Stimulated activated CD4-positive, alpha-beta T cell treated with anti-CD3 and anti-CD28 coated beads, Interleukin-2, amount 100 ng/mL, for 4 hours (primary cell): ENCODE measurements around the gene PDCD1LG2.
"Not testable (repeated sequence)": the region's sequence is repeated elsewhere in the genome, so short reads cannot be mapped to it uniquely, and the experiment has no call there.

Experiments
- DNase-seq: peaks from one replicate; pipeline ENCODE4 v3.0.0-alpha.2; 2020; ENCODE audit warnings: low read depth

The PDCD1LG2 gene

GRCh38 chr9:5566054-5566618 is 55.8 kb downstream of the PDCD1LG2 start:
- DNase-seq, result no peak

GRCh38 chr9:5568868-5569267 is 58.5 kb downstream of the PDCD1LG2 start:
- no peak for DNase-seq

GRCh38 chr9:5569409-5569808 is 59.1 kb downstream of the PDCD1LG2 start:
- DNase-seq, result no peak

GRCh38 chr9:5569891-5570290 is 59.6 kb downstream of the PDCD1LG2 start:
- no peak for DNase-seq

- DNase-seq, result no peak
Measured at GRCh38 chr9:5571629-5572232, 61.4 kb downstream of the PDCD1LG2 start.

GRCh38 chr9:5574097-5574496 is 63.8 kb downstream of the PDCD1LG2 start:
- DNase-seq, result no peak

- no peak for DNase-seq
Measured at GRCh38 chr9:5575000-5575399, 64.7 kb downstream of the PDCD1LG2 start.

GRCh38 chr9:5577225-5577624 is 66.9 kb downstream of the PDCD1LG2 start:
- no peak for DNase-seq

- no peak for DNase-seq
Measured at GRCh38 chr9:5578018-5578697, 67.8 kb downstream of the PDCD1LG2 start.

GRCh38 chr9:5578698-5579085 is 68.4 kb downstream of the PDCD1LG2 start:
- DNase-seq, result no peak

- DNase-seq, result no peak
Measured at GRCh38 chr9:5579881-5580280, 69.5 kb downstream of the PDCD1LG2 start.

- no peak for DNase-seq
Measured at GRCh38 chr9:5580650-5581049, 70.3 kb downstream of the PDCD1LG2 start.

GRCh38 chr9:5581706-5582105 is 71.4 kb downstream of the PDCD1LG2 start:
- not testable (repeated sequence) for DNase-seq

- no peak for DNase-seq
Measured at GRCh38 chr9:5582835-5583195, 72.5 kb downstream of the PDCD1LG2 start.

GRCh38 chr9:5586391-5586802 is 76.1 kb downstream of the PDCD1LG2 start:
- DNase-seq, result no peak

GRCh38 chr9:5587024-5587423 is 76.7 kb downstream of the PDCD1LG2 start:
- peak; percentile 18 for DNase-seq

GRCh38 chr9:5592231-5592630 is 81.9 kb downstream of the PDCD1LG2 start:
- no peak for DNase-seq

GRCh38 chr9:5592904-5593303 is 82.6 kb downstream of the PDCD1LG2 start:
- no peak for DNase-seq

GRCh38 chr9:5593904-5594303 is 83.6 kb downstream of the PDCD1LG2 start:
- DNase-seq, result no peak

- no peak for DNase-seq
Measured at GRCh38 chr9:5596173-5596572, 85.8 kb downstream of the PDCD1LG2 start.

GRCh38 chr9:5608298-5609225 is 98.2 kb downstream of the PDCD1LG2 start:
- no peak for DNase-seq

GRCh38 chr9:5609226-5609596 is 98.9 kb downstream of the PDCD1LG2 start:
- no peak for DNase-seq

GRCh38 chr9:5610491-5610890 is 100.2 kb downstream of the PDCD1LG2 start:
- no peak for DNase-seq
